Liver (tissue), 9 donors: ENCODE measurements around the gene TXNIP. TPM values are rescaled to one million over a fixed set of nuclear protein-coding genes. Genes with fewer than 3 reads are reported as not detected.

Experiments
- DNase-seq: peaks from one replicate; pipeline ENCODE4 v3.0.0-alpha.2; 2017; ENCODE audit warnings: low spot score
- H3K27ac ChIP-seq, 2 donors: one replicate each; pipeline ENCODE4 v1.7.0; 2013; ENCODE audit warnings: inconsistent platforms in 2 of 2, low read length in 2 of 2, control low read depth in 1 of 2, low read depth in 1 of 2, mild to moderate bottlenecking in 1 of 2
- H3K27me3 ChIP-seq, 4 donors: one replicate each; pipeline versions ENCODE4 v1.6.1 to v1.7.0; 2013; ENCODE audit warnings: low read length in 3 of 4, inconsistent platforms in 1 of 4, mild to moderate bottlenecking in 1 of 4, moderate library complexity in 1 of 4; ENCODE audit not compliant: control insufficient read depth in 4 of 4, insufficient read depth in 4 of 4
- H3K36me3 ChIP-seq, 4 donors: one replicate each; pipeline versions ENCODE4 v1.6.1 to v1.7.0; 2013; ENCODE audit warnings: low read length in 3 of 4, mild to moderate bottlenecking in 3 of 4, low read depth in 1 of 4, moderate library complexity in 1 of 4; ENCODE audit not compliant: control insufficient read depth in 4 of 4, insufficient read depth in 3 of 4
- H3K4me1 ChIP-seq, 4 donors: one replicate each; pipeline versions ENCODE4 v1.6.1 to v1.7.0; 2013; ENCODE audit warnings: low read length in 3 of 4, mild to moderate bottlenecking in 3 of 4, moderate library complexity in 1 of 4; ENCODE audit not compliant: control insufficient read depth in 4 of 4, insufficient read depth in 4 of 4
- H3K4me3 ChIP-seq, 3 donors: one replicate each; pipeline versions ENCODE4 v1.6.1 to v1.7.0; 2013; ENCODE audit warnings: low read length in 3 of 3, control low read depth in 1 of 3, low read depth in 1 of 3, mild to moderate bottlenecking in 1 of 3
- H3K9ac ChIP-seq, 2 donors: one replicate each; pipeline ENCODE4 v1.7.0; 2013; ENCODE audit warnings: low read length in 2 of 2, mild to moderate bottlenecking in 2 of 2, moderate library complexity in 2 of 2, control low read depth in 1 of 2, low read depth in 1 of 2
- H3K9me3 ChIP-seq, 4 donors: one replicate each; pipeline versions ENCODE4 v1.6.1 to v1.7.0; 2013; ENCODE audit warnings: low read length in 3 of 4; ENCODE audit not compliant: control insufficient read depth in 4 of 4
- ATF3 ChIP-seq: IDR thresholded peaks from 2 replicates; pipeline ENCODE4 v1.6.1; 2016; ENCODE audit warnings: antibody characterized with exemption
- EGR1 ChIP-seq, 2 donors: IDR thresholded peaks; 2 replicates each; pipeline ENCODE4 v1.6.1; 2016 to 2018; ENCODE audit warnings: antibody characterized with exemption in 2 of 2, low read depth in 2 of 2
- FOXA1 ChIP-seq: IDR thresholded peaks from 2 replicates; pipeline ENCODE4 v1.6.1; 2016; ENCODE audit warnings: antibody characterized with exemption
- FOXA2 ChIP-seq: IDR thresholded peaks from 2 replicates; pipeline ENCODE4 v1.6.1; 2016; ENCODE audit warnings: antibody characterized with exemption
- GABPA ChIP-seq, 2 donors: IDR thresholded peaks in 1 of 2; conservative IDR thresholded peaks in 1 of 2; 2 replicates each; pipeline ENCODE4 v1.6.1; 2016; ENCODE audit warnings: antibody characterized with exemption in 2 of 2, mild to moderate bottlenecking in 1 of 2, moderate library complexity in 1 of 2
- HNF4A ChIP-seq, 2 donors: conservative IDR thresholded peaks; 2 replicates each; pipeline ENCODE4 v1.6.1; 2016; ENCODE audit warnings: antibody characterized with exemption in 2 of 2, mild to moderate bottlenecking in 2 of 2
- HNF4G ChIP-seq: IDR thresholded peaks from 2 replicates; pipeline ENCODE4 v1.6.1; 2016; ENCODE audit warnings: antibody characterized with exemption
- JUND ChIP-seq, 2 donors: IDR thresholded peaks; 2 replicates each; pipeline ENCODE4 v1.6.1; 2016; ENCODE audit warnings: antibody characterized with exemption in 2 of 2
- MAX ChIP-seq: IDR thresholded peaks from 2 replicates; pipeline ENCODE4 v1.6.1; 2016; ENCODE audit warnings: antibody characterized with exemption
- NR2F2 ChIP-seq: IDR thresholded peaks from 2 replicates; pipeline ENCODE4 v1.6.1; 2016; ENCODE audit warnings: antibody characterized with exemption
- RAD21 ChIP-seq, 2 donors: IDR thresholded peaks; 2 replicates each; pipeline ENCODE4 v1.6.1; 2016; ENCODE audit warnings: antibody characterized with exemption in 2 of 2, mild to moderate bottlenecking in 2 of 2
- RXRA ChIP-seq, 2 donors: IDR thresholded peaks; 2 replicates each; pipeline ENCODE4 v1.6.1; 2017 to 2018; ENCODE audit warnings: antibody characterized with exemption in 2 of 2, mild to moderate bottlenecking in 1 of 2
- SP1 ChIP-seq: IDR thresholded peaks from 2 replicates; pipeline ENCODE4 v1.6.1; 2018; ENCODE audit warnings: antibody characterized with exemption, mild to moderate bottlenecking
- TAF1 ChIP-seq: conservative IDR thresholded peaks from 2 replicates; pipeline ENCODE4 v1.6.1; 2016; ENCODE audit warnings: antibody characterized with exemption, mild to moderate bottlenecking
- YY1 ChIP-seq: IDR thresholded peaks from 2 replicates; pipeline ENCODE4 v1.6.1; 2016; ENCODE audit warnings: antibody characterized with exemption, mild to moderate bottlenecking
- WGBS: extraction: QIAGEN DNeasy Blood & Tissue Kit; methylation state at CpG from one replicate; pipeline ENCODE4 v1.1.7; 2013; 5-methylcytosine and 5-hydroxymethylcytosine counted together
- polyA plus RNA-seq, 2 donors: library from polyadenylated mRNA; stranded (reverse) in 1 of 2; unstranded in 1 of 2; fragments of 200-250 nt in 1 of 2; fragments of >200 nt in 1 of 2; fragmentation: Nextera tagmentation in 1 of 2; extraction: Ambion mirVana in 1 of 2; gene quantifications; one replicate each; pipeline versions ENCODE4 v1.2.1 to v1.2.3, GENCODE V29; 2013 to 2015
- total RNA-seq, 2 donors: library from RNA; depleted of rRNA; stranded (reverse); fragments of >200 nt; gene quantifications; one replicate each; pipeline ENCODE4 v1.2.3, GENCODE V29; 2014
- TF ChIP-seq, protein P1 (sequence below): IDR thresholded peaks from 2 replicates; pipeline ENCODE4 v1.6.1; 2016; ENCODE audit warnings: antibody characterized with exemption
- TF ChIP-seq, protein P2 (sequence below): IDR thresholded peaks from 2 replicates; pipeline ENCODE4 v1.6.1; 2016; ENCODE audit warnings: antibody characterized with exemption, mild to moderate bottlenecking
- TF ChIP-seq, protein P3 (sequence below): fragments of 150-350 bp; IDR thresholded peaks from 2 replicates; pipeline ENCODE4 v1.5.1; 2017; ENCODE audit warnings: improper control_type of control experiment, low read depth, low read length; ENCODE audit not compliant: missing input control
- donor health status: healthy.
- donor health status: healthy.
- donor health status: healthy.
- donor health status: healthy.
- donor health status: healthy.

Gene TXNIP
- total and polyA plus RNA-seq, 4 donors: 53.8 to 223 (median 92.0) TPM

- TF ChIP-seq JUND (IDR thresholded peaks at IDR 0.05): no peak
- no peak for TF ChIP-seq ATF3
- TF ChIP-seq YY1: no peak
- no peak for TF ChIP-seq GABPA (IDR thresholded peaks at IDR 0.05 in 1 of 2, conservative IDR thresholded peaks at IDR 0.05 in 1 of 2)
- no peak for TF ChIP-seq HNF4A (conservative IDR thresholded peaks at IDR 0.05)
- no peak for TF ChIP-seq TAF1
- no peak for TF ChIP-seq RAD21 (IDR thresholded peaks at IDR 0.05)
- TF ChIP-seq RXRA (IDR thresholded peaks at IDR 0.05): no peak
- no peak for TF ChIP-seq HNF4G
- no peak for TF ChIP-seq FOXA2
- DNase-seq: no peak
- Histone ChIP-seq H3K9me3 (no peaks in the 10 kb centered on the region), H3K36me3 (peaks cover 0 to 18% (median 7%) of the 10 kb centered on the region in 4 donors), H3K4me1 (peaks cover 0 to 10% (median 4%) of the 10 kb centered on the region in 4 donors), H3K27ac (no peak overlapping the region), H3K27me3 (no peaks in the 10 kb centered on the region), H3K9ac (no peak overlapping the region), H3K4me3 (no peak overlapping the region)
- 58% methylated on average over 6 of the region's 6 CpGs for WGBS
Measured at GRCh38 chr1:146013559-146013922, 17.2 kb upstream of the TXNIP start.

- 16% methylated on average over 4 of the region's 4 CpGs for WGBS
- H3K27me3 ChIP-seq: no peaks in the 10 kb centered on the region
- H3K36me3 ChIP-seq: peaks cover 0 to 12% (median 5%) of the 10 kb centered on the region in 4 donors
- no peak overlapping the region for H3K9ac ChIP-seq
- H3K9me3 ChIP-seq: no peaks in the 10 kb centered on the region
- TF ChIP-seq, protein P1, sequence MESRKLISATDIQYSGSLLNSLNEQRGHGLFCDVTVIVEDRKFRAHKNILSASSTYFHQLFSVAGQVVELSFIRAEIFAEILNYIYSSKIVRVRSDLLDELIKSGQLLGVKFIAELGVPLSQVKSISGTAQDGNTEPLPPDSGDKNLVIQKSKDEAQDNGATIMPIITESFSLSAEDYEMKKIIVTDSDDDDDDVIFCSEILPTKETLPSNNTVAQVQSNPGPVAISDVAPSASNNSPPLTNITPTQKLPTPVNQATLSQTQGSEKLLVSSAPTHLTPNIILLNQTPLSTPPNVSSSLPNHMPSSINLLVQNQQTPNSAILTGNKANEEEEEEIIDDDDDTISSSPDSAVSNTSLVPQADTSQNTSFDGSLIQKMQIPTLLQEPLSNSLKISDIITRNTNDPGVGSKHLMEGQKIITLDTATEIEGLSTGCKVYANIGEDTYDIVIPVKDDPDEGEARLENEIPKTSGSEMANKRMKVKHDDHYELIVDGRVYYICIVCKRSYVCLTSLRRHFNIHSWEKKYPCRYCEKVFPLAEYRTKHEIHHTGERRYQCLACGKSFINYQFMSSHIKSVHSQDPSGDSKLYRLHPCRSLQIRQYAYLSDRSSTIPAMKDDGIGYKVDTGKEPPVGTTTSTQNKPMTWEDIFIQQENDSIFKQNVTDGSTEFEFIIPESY: no peak
- no peak for TF ChIP-seq ATF3
- TF ChIP-seq YY1: no peak
- TF ChIP-seq MAX: no peak
- no peak for TF ChIP-seq NR2F2
- TF ChIP-seq EGR1 (IDR thresholded peaks at IDR 0.05; ENCODE audit: low read depth in 2 of 2): no peak
- TF ChIP-seq, protein P2, sequence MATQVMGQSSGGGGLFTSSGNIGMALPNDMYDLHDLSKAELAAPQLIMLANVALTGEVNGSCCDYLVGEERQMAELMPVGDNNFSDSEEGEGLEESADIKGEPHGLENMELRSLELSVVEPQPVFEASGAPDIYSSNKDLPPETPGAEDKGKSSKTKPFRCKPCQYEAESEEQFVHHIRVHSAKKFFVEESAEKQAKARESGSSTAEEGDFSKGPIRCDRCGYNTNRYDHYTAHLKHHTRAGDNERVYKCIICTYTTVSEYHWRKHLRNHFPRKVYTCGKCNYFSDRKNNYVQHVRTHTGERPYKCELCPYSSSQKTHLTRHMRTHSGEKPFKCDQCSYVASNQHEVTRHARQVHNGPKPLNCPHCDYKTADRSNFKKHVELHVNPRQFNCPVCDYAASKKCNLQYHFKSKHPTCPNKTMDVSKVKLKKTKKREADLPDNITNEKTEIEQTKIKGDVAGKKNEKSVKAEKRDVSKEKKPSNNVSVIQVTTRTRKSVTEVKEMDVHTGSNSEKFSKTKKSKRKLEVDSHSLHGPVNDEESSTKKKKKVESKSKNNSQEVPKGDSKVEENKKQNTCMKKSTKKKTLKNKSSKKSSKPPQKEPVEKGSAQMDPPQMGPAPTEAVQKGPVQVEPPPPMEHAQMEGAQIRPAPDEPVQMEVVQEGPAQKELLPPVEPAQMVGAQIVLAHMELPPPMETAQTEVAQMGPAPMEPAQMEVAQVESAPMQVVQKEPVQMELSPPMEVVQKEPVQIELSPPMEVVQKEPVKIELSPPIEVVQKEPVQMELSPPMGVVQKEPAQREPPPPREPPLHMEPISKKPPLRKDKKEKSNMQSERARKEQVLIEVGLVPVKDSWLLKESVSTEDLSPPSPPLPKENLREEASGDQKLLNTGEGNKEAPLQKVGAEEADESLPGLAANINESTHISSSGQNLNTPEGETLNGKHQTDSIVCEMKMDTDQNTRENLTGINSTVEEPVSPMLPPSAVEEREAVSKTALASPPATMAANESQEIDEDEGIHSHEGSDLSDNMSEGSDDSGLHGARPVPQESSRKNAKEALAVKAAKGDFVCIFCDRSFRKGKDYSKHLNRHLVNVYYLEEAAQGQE: no peak
- TF ChIP-seq, protein P3, sequence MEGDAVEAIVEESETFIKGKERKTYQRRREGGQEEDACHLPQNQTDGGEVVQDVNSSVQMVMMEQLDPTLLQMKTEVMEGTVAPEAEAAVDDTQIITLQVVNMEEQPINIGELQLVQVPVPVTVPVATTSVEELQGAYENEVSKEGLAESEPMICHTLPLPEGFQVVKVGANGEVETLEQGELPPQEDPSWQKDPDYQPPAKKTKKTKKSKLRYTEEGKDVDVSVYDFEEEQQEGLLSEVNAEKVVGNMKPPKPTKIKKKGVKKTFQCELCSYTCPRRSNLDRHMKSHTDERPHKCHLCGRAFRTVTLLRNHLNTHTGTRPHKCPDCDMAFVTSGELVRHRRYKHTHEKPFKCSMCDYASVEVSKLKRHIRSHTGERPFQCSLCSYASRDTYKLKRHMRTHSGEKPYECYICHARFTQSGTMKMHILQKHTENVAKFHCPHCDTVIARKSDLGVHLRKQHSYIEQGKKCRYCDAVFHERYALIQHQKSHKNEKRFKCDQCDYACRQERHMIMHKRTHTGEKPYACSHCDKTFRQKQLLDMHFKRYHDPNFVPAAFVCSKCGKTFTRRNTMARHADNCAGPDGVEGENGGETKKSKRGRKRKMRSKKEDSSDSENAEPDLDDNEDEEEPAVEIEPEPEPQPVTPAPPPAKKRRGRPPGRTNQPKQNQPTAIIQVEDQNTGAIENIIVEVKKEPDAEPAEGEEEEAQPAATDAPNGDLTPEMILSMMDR: peak; percentile 76
- TF ChIP-seq TAF1: no peak
- no peak for TF ChIP-seq SP1
- TF ChIP-seq GABPA (IDR thresholded peaks at IDR 0.05 in 1 of 2, conservative IDR thresholded peaks at IDR 0.05 in 1 of 2): no peak
- no peak for TF ChIP-seq JUND (IDR thresholded peaks at IDR 0.05)
- TF ChIP-seq FOXA2: no peak
- peak; percentile 95 to 96 for TF ChIP-seq RAD21 (IDR thresholded peaks at IDR 0.05)
- TF ChIP-seq FOXA1: no peak
- H3K27ac ChIP-seq: no peak overlapping the region
- H3K4me3 ChIP-seq: no peak overlapping the region
- peaks cover 0 to 4% (median 1%) of the 10 kb centered on the region in 4 donors for H3K4me1 ChIP-seq
- no peak for DNase-seq
Measured at GRCh38 chr1:146012703-146013558, 16.6 kb upstream of the TXNIP start.
